ENCODE results near the gene CD44.

Gene CD44

GRCh38 chr11:35162745-35163144 lies 23.8 kb downstream of the CD44 start:
- Histone ChIP-seq H3K4me1 (peaks cover 81 to 100% (median 99%) of the 10 kb centered on the region in 10 experiments), H3K4me3 (peak overlapping the region in 7 of 10 experiments; percentile 1 to 41 (median 25); a peak in 9 of 20 replicates), H3K27me3 (no peaks in the 10 kb centered on the region), H3K9me3 (replicated peaks in 1 of 11) (peaks cover 0 to 13% (median 0%) of the 10 kb centered on the region in 11 experiments; a peak in 9 of 22 replicates), H3K4me2 (peak overlapping the region; percentile 70 to 95 (median 85)), H3K27ac (peak overlapping the region; percentile 72 to 93 (median 86)), H3K9ac (peak overlapping the region; percentile 41 to 79 (median 61); a peak in 21 of 22 replicates), H4K20me1 (peaks cover 21 to 89% (median 63%) of the 10 kb centered on the region in 11 experiments; a peak in 21 of 22 replicates), H3K36me3 (peaks cover 15 to 80% (median 68%) of the 10 kb centered on the region in 11 experiments)
- peak in 1 of 11 experiments; percentile 4; a peak in 1 of 22 replicates for TF ChIP-seq Cebpa-rat (IDR thresholded peaks at IDR 0.05)

DNA sequence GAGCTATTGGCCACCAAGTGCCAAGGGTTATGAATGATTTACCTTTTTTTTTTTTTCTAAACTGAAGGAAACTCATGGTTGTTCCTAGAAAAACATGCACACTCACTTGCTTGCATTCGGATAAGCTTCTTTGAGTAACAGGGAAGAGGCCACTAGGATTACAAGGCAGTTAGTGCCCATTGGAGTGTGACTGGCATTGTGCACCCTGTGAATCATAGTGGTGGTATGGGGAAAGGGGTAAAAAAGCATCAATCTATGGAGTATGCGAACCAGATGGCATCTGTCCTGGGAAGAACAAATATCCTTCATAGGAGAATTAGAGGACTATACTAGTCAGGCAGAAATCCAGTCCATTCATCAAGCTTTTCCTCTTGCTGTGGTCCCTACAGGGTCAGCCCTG lies 24.2 kb downstream of the CD44 start:
- H3K36me3 ChIP-seq: peaks cover 15 to 80% (median 68%) of the 10 kb centered on the region in 11 experiments
- peaks cover 0 to 16% (median 0%) of the 10 kb centered on the region in 11 experiments; a peak in 9 of 22 replicates for H3K9me3 ChIP-seq (replicated peaks in 1 of 11)
- peak overlapping the region; percentile 70 to 95 (median 85) for H3K4me2 ChIP-seq
- peaks cover 17 to 86% (median 59%) of the 10 kb centered on the region in 11 experiments; a peak in 21 of 22 replicates for H4K20me1 ChIP-seq
- peak overlapping the region; percentile 72 to 93 (median 86) for H3K27ac ChIP-seq
- no peaks in the 10 kb centered on the region for H3K27me3 ChIP-seq
- H3K4me3 ChIP-seq: peak overlapping the region in 7 of 10 experiments; percentile 1 to 41 (median 25); a peak in 11 of 20 replicates
- H3K4me1 ChIP-seq: peaks cover 83 to 100% (median 99%) of the 10 kb centered on the region in 10 experiments
- TF ChIP-seq Cebpa-rat (IDR thresholded peaks at IDR 0.05): 0 out of 22 replicates have a peak, but pooled peaks of 1 of the 11 experiments have one; percentile 7
- H3K9ac ChIP-seq: peak overlapping the region; percentile 41 to 79 (median 61); a peak in 21 of 22 replicates

DNA sequence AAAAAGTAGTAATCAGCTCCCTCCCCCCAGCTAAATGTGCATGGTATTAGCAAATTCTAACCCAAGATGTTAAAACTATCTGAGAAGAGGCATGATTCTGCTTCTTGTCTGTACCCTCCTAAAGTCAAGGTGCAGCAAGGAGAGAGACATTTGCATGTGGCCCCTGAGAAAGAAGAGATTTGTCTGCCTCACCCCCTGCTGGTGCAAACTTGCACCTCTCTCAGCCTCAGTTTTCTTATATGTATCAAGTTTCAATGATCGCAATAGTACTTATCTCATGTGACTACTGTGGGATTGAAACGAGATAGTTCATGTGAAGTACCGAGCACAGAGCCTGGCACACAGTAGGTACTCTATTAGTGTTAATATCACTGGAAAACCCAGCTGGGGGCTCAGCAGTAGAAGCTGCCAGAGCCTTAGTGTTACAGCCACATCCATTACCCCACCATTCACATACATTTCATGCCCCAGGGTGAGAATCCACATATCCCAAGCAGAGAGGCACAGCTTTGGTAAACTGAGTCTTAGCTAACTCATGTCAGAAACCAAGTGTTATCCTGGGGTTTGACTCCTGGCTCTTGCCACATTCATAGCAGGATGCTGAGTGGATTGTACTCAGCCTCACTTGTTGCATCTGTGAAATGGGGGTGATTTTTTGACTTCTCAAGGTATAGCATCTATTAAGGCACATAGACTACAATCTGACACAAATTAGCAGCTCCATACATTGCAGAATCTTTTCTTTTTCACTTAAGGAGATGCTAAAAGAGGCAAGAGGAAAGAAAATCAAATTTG lies 24.9 kb downstream of the CD44 start:
- H3K27ac ChIP-seq: peak overlapping the region; percentile 72 to 93 (median 86)
- H3K36me3 ChIP-seq: peaks cover 17 to 80% (median 68%) of the 10 kb centered on the region in 11 experiments
- peaks cover 82 to 100% (median 99%) of the 10 kb centered on the region in 10 experiments for H3K4me1 ChIP-seq
- peaks cover 10 to 79% (median 52%) of the 10 kb centered on the region in 11 experiments; a peak in 21 of 22 replicates for H4K20me1 ChIP-seq
- peak overlapping the region; percentile 70 to 95 (median 85) for H3K4me2 ChIP-seq
- H3K27me3 ChIP-seq: no peaks in the 10 kb centered on the region
- peak overlapping the region; percentile 41 to 79 (median 61); a peak in 20 of 22 replicates for H3K9ac ChIP-seq
- H3K4me3 ChIP-seq: peak overlapping the region in 7 of 10 experiments; percentile 1 to 59 (median 25); a peak in 11 of 20 replicates
- peaks cover 0 to 23% (median 4%) of the 10 kb centered on the region in 11 experiments; a peak in 10 of 22 replicates for H3K9me3 ChIP-seq (replicated peaks in 1 of 11)
- no peak; a peak in 1 of 22 replicates for TF ChIP-seq Cebpa-rat (IDR thresholded peaks at IDR 0.05)

GRCh38 chr11:35165030-35165422 lies 26.1 kb downstream of the CD44 start:
- Histone ChIP-seq H3K4me1 (peaks cover 71 to 100% (median 97%) of the 10 kb centered on the region in 10 experiments), H3K27me3 (no peaks in the 10 kb centered on the region), H3K4me3 (peak overlapping the region in 8 of 10 experiments; percentile 10 to 59 (median 47); a peak in 13 of 20 replicates), H3K9me3 (replicated peaks in 1 of 11) (peaks cover 0 to 23% (median 6%) of the 10 kb centered on the region in 11 experiments; a peak in 11 of 22 replicates), H4K20me1 (peaks cover under 1 to 76% (median 43%) of the 10 kb centered on the region in 11 experiments; a peak in 20 of 22 replicates), H3K27ac (peak overlapping the region; percentile 72 to 93 (median 89)), H3K4me2 (peak overlapping the region; percentile 70 to 95 (median 85)), H3K9ac (peak overlapping the region; percentile 60 to 79 (median 75); a peak in 21 of 22 replicates), H3K36me3 (peaks cover 19 to 80% (median 68%) of the 10 kb centered on the region in 11 experiments)
- TF ChIP-seq Cebpa-rat (IDR thresholded peaks at IDR 0.05): no peak

- peak; percentile 35 to 97 (median 86); a peak in 20 of 22 replicates for TF ChIP-seq Cebpa-rat (IDR thresholded peaks at IDR 0.05)
- H3K4me3 ChIP-seq: peak overlapping the region; percentile 10 to 59 (median 44); a peak in 17 of 20 replicates
- peaks cover 0 to 23% (median 6%) of the 10 kb centered on the region in 11 experiments; a peak in 11 of 22 replicates for H3K9me3 ChIP-seq (replicated peaks in 1 of 11)
- peaks cover 0 to 76% (median 43%) of the 10 kb centered on the region in 11 experiments; a peak in 20 of 22 replicates for H4K20me1 ChIP-seq
- peaks cover 75 to 100% (median 96%) of the 10 kb centered on the region in 10 experiments for H3K4me1 ChIP-seq
- H3K4me2 ChIP-seq: peak overlapping the region; percentile 70 to 95 (median 85)
- H3K27me3 ChIP-seq: no peaks in the 10 kb centered on the region
- peak overlapping the region; percentile 72 to 93 (median 89) for H3K27ac ChIP-seq
- peak overlapping the region; percentile 60 to 79 (median 75) for H3K9ac ChIP-seq
- peaks cover 12 to 80% (median 68%) of the 10 kb centered on the region in 11 experiments; a peak in 20 of 22 replicates for H3K36me3 ChIP-seq
These were observed 26.7 kb downstream of the CD44 start for GRCh38 chr11:35165423-35166368.

GRCh38 chr11:35166369-35167360 lies 27.7 kb downstream of the CD44 start:
- peaks cover 11 to 80% (median 68%) of the 10 kb centered on the region in 11 experiments; a peak in 20 of 22 replicates for H3K36me3 ChIP-seq
- H3K9ac ChIP-seq: peak overlapping the region; percentile 60 to 79 (median 75)
- H3K4me2 ChIP-seq: peak overlapping the region; percentile 70 to 95 (median 85)
- H3K27ac ChIP-seq: peak overlapping the region; percentile 72 to 93 (median 89)
- peaks cover 71 to 100% (median 96%) of the 10 kb centered on the region in 10 experiments for H3K4me1 ChIP-seq
- H3K9me3 ChIP-seq (replicated peaks in 1 of 11): peaks cover 0 to 25% (median 6%) of the 10 kb centered on the region in 11 experiments; a peak in 11 of 22 replicates
- TF ChIP-seq Cebpa-rat (IDR thresholded peaks at IDR 0.05): peak in 2 of 11 experiments; percentile 4 to 9; a peak in 3 of 22 replicates
- H4K20me1 ChIP-seq: peaks cover 0 to 74% (median 42%) of the 10 kb centered on the region in 11 experiments; a peak in 19 of 22 replicates
- H3K27me3 ChIP-seq: no peaks in the 10 kb centered on the region
- peak overlapping the region in 9 of 10 experiments; percentile 10 to 59 (median 45); a peak in 15 of 20 replicates for H3K4me3 ChIP-seq

All from BLaER1 treated with 17β-estradiol and CSF1 and Interleukin-3, amounts not matched to agents 10 nM and 100 nM (cell line).